GM23338 (cell line): Measurements from ENCODE around the gene TRAM2.

Experiments
- CREB1 ChIP-seq: fragments of 250-450 bp; sonication (Bioruptor Pico); IDR thresholded peaks from 2 replicates; pipeline ENCODE4 v1.5.0; 2020; ENCODE audit warnings: low read depth, mild to moderate bottlenecking, moderate library complexity
- JUNB ChIP-seq: IDR thresholded peaks from one replicate; pipeline ENCODE4 v1.6.1; 2016; ENCODE audit warnings: antibody characterized with exemption; ENCODE audit not compliant: unreplicated experiment
- POLR2AphosphoS5 ChIP-seq: IDR thresholded peaks from 2 replicates; pipeline ENCODE4 v1.6.1; 2016; ENCODE audit warnings: antibody characterized with exemption, low read depth
- TF ChIP-seq, protein P1 (sequence below), 2 experiments: fragments of 200-600 bp in 1 of 2; sonication (generic) in 1 of 2; conservative IDR thresholded peaks; 2 replicates each; pipeline versions ENCODE4 v1.5.1 to v1.6.1; 2016 to 2017; ENCODE audit warnings: antibody characterized with exemption in 2 of 2, low read depth in 2 of 2, mild to moderate bottlenecking in 2 of 2, moderate library complexity in 1 of 2

DNA sequence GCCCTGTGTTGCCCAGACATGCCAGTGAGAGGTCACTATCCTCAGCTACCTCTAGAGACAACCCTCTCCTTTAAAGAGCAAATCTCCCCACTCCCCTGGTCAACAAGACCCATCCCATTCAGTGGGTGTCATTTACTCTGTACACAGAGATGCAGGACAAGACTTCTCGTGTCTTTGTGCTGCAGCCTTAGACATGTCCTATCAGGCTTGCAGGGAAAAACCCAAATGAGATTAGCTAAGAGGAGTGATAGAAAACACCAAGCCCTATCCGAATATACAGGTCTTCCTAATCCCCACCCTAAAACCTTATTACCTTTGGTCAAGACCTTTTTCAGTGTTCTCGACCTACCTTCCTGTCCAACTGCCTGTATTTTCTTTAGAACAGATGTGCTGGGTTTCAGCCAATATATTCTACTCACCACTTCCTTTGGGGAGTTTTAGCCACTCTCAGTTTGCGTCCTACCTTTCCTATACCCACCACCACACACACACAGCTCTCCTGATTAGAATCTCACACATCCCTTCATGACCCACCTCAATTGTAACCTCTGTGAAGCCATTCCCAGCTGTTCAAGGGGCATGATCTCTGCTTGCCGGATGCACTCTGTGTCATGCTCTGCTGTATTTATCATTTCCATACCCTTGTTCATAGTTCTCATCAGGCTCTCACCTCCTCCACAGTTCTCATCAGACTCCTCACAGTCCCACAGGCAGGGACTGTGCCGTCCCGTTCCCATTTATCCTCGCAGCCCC, 39.7 kb downstream of the TRAM2 start:
- TF ChIP-seq JUNB: no peak
- TF ChIP-seq, protein P1, sequence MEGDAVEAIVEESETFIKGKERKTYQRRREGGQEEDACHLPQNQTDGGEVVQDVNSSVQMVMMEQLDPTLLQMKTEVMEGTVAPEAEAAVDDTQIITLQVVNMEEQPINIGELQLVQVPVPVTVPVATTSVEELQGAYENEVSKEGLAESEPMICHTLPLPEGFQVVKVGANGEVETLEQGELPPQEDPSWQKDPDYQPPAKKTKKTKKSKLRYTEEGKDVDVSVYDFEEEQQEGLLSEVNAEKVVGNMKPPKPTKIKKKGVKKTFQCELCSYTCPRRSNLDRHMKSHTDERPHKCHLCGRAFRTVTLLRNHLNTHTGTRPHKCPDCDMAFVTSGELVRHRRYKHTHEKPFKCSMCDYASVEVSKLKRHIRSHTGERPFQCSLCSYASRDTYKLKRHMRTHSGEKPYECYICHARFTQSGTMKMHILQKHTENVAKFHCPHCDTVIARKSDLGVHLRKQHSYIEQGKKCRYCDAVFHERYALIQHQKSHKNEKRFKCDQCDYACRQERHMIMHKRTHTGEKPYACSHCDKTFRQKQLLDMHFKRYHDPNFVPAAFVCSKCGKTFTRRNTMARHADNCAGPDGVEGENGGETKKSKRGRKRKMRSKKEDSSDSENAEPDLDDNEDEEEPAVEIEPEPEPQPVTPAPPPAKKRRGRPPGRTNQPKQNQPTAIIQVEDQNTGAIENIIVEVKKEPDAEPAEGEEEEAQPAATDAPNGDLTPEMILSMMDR (conservative IDR thresholded peaks at IDR 0.05; ENCODE audit: low read depth in 2 of 2): no peak
- TF ChIP-seq CREB1 (CRISPR knock-in tag): no peak
- TF ChIP-seq POLR2AphosphoS5: no peak
